ENCODE results near the gene CACNA1I. TPM values are rescaled to one million over a fixed set of nuclear protein-coding genes. Genes with fewer than 3 reads are reported as not detected.

The CACNA1I gene
- total and polyA plus RNA-seq, 4 donors = 0.16 to 0.33 TPM; not detected in 2

DNA sequence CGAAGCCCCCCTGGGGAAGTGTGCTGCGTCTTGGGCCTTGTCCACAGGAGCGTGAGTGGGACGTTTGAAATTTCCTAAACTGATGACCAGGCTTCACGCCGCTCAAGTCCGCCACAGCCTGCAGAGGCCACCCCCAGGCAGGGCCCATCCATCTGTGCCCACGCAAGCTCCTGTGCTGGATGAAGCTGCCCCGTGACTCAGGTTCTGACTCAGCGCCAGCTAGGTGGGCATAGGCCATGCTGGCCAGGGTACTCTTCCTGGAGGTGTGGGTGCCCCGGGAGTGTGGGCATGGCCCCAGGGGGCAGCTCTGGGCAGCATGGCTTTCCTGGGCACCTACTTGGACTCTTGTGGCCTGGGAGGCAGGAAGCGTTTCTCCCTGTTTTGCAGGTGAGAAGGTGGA, 134.8 kb downstream of the CACNA1I start:
- Histone ChIP-seq H3K9me3 (ENCODE audit: control insufficient read depth, low read length) (no peaks in the 10 kb centered on the region), H3K36me3 (ENCODE audit: control insufficient read depth in 1 of 2, insufficient read depth in 2 of 2, low read length in 1 of 2) (no peaks in the 10 kb centered on the region), H3K27me3 (ENCODE audit: control insufficient read depth in 1 of 2, insufficient read depth in 2 of 2, low read length in 1 of 2) (no peaks in the 10 kb centered on the region), H3K27ac (ENCODE audit: low read depth in 1 of 2, low read length in 2 of 2) (no peak overlapping the region), H3K4me3 (ENCODE audit: low read length in 2 of 2) (no peak overlapping the region), H3K4me1 (ENCODE audit: control insufficient read depth in 1 of 2, insufficient read depth in 2 of 2, low read length in 2 of 2) (no peaks in the 10 kb centered on the region)
- DNase-seq (no peak), ATAC-seq (ENCODE audit: low FRiP score) (no peak)
- intact Hi-C loops (cut with DNase I) = no loop called here
- WGBS, 2 donors = 92% methylated on average over 12 of the region's 12 CpGs

- intact Hi-C loops (cut with DNase I) = no loop called here
- Histone ChIP-seq H3K4me1 (ENCODE audit: control insufficient read depth in 1 of 2, insufficient read depth in 2 of 2, low read length in 2 of 2) (no peaks in the 10 kb centered on the region), H3K36me3 (ENCODE audit: control insufficient read depth in 1 of 2, insufficient read depth in 2 of 2, low read length in 1 of 2) (no peaks in the 10 kb centered on the region), H3K4me3 (ENCODE audit: low read length in 2 of 2) (no peak overlapping the region), H3K27ac (ENCODE audit: low read depth in 1 of 2, low read length in 2 of 2) (no peak overlapping the region), H3K9me3 (ENCODE audit: control insufficient read depth, low read length) (no peaks in the 10 kb centered on the region), H3K27me3 (ENCODE audit: control insufficient read depth in 1 of 2, insufficient read depth in 2 of 2, low read length in 1 of 2) (no peaks in the 10 kb centered on the region)
- no peak for ATAC-seq (ENCODE audit: low FRiP score)
- 64 to 65% methylated on average over 27 of the region's 27 CpGs for WGBS, 2 donors
- DNase-seq = no peak
Observed at GRCh38 chr22:39706376-39707140, 136.0 kb downstream of the CACNA1I start.

DNA sequence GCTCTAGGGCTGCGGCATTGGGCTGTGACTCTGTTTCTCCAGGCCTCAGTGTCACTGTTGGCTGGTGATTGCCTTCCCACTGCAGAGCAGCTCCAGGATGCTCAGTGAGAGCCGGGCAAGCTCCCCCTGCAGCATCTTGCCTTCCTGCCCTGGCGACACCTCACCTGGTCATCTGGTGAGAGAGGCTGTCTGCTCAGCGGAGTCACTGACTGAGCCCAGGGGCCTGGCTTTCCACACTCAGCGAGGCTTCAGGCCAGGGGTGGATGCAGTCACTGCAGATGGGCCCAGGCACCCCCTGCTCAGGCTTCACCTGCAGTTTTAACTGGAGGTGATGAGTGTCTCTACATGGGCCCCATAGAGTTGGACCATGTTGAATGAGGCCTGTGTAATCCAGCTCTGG, 136.8 kb downstream of the CACNA1I start:
- Histone ChIP-seq H3K4me3 (ENCODE audit: low read length in 2 of 2) (no peak overlapping the region), H3K36me3 (ENCODE audit: control insufficient read depth in 1 of 2, insufficient read depth in 2 of 2, low read length in 1 of 2) (no peaks in the 10 kb centered on the region), H3K9me3 (ENCODE audit: control insufficient read depth, low read length) (no peaks in the 10 kb centered on the region), H3K4me1 (ENCODE audit: control insufficient read depth in 1 of 2, insufficient read depth in 2 of 2, low read length in 2 of 2) (no peaks in the 10 kb centered on the region), H3K27me3 (ENCODE audit: control insufficient read depth in 1 of 2, insufficient read depth in 2 of 2, low read length in 1 of 2) (no peaks in the 10 kb centered on the region), H3K27ac (ENCODE audit: low read depth in 1 of 2, low read length in 2 of 2) (no peak overlapping the region)
- 90 to 92% methylated on average over 5 of the region's 5 CpGs for WGBS, 2 donors
- DNase-seq (no peak), ATAC-seq (ENCODE audit: low FRiP score) (no peak)
- intact Hi-C loops (cut with DNase I) = no loop called here

DNA sequence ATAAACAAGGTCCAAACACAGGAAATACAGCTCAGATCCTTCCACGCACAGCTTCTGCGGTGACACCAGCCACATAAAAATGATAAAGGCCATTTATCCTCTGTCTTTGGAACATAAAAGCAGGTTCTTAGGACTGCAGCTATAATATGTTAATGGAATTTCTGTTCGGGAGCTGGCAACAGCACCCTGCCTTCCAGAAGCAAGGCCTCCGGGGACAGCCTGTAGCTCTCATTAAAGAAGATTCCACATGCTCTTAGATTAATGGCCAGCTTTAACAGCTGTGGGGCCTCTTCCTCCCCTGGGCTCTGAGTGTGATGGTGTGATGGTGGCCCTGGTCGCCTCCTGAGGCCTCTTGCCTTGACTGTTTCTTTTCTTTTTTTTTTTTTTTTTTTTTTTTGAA, 137.3 kb downstream of the CACNA1I start:
- intact Hi-C loops (cut with DNase I) = no loop called here
- WGBS, 2 donors = 71 to 77% methylated on average over 5 of the region's 5 CpGs
- H3K4me3 ChIP-seq (ENCODE audit: low read length in 2 of 2) = no peak overlapping the region
- H3K4me1 ChIP-seq (ENCODE audit: control insufficient read depth in 1 of 2, insufficient read depth in 2 of 2, low read length in 2 of 2) = no peaks in the 10 kb centered on the region
- DNase-seq (no peak), ATAC-seq (ENCODE audit: low FRiP score) (no peak)
- H3K9me3 ChIP-seq (ENCODE audit: control insufficient read depth, low read length) = no peaks in the 10 kb centered on the region
- no peaks in the 10 kb centered on the region for H3K27me3 ChIP-seq (ENCODE audit: control insufficient read depth in 1 of 2, insufficient read depth in 2 of 2, low read length in 1 of 2)
- H3K36me3 ChIP-seq (ENCODE audit: control insufficient read depth in 1 of 2, insufficient read depth in 2 of 2, low read length in 1 of 2) = no peaks in the 10 kb centered on the region
- no peak overlapping the region for H3K27ac ChIP-seq (ENCODE audit: low read depth in 1 of 2, low read length in 2 of 2)

DNA sequence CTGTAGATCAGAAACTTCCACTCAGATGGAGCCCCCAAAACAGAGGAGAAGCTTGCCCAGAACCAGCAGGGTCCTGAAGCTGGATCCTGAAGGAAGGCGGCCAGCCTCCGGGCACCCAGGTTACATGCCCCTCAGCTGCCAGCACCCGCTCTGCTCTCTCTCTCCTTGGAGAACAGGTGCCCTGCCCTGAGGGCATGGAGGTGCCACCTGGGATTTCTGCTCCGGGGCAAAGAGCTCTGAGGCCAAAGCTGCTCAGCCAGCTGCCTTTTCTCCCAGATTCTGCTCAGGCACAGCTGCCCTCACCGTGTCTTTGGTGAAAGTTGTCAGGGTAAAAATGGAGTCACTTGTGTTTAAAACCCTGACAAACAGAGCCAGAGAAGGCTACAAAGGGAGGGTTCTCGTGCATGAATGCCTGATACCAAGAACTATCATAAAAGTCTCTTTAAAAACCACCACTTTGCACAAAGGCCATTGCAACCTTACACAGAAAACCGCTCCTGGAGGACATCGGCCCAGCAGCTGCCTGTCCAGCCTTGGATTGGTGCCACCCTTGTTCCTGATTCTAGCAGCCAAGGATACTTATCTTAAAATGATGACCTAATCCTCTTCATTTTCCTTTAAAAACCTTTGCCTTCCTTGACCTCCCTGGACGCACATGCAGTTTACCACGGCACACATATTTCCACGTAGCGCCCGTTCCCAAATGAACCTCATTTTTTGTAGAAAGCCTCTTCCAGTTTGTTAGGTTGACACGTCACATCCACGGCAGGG, 140.0 kb downstream of the CACNA1I start:
- H3K27me3 ChIP-seq (ENCODE audit: control insufficient read depth in 1 of 2, insufficient read depth in 2 of 2, low read length in 1 of 2) = no peaks in the 10 kb centered on the region
- 63 to 67% methylated on average over 15 of the region's 15 CpGs for WGBS, 2 donors
- H3K4me3 ChIP-seq (ENCODE audit: low read length in 2 of 2) = no peak overlapping the region
- no peak for DNase-seq
- H3K27ac ChIP-seq (ENCODE audit: low read depth in 1 of 2, low read length in 2 of 2) = no peak overlapping the region
- no peaks in the 10 kb centered on the region for H3K36me3 ChIP-seq (ENCODE audit: control insufficient read depth in 1 of 2, insufficient read depth in 2 of 2, low read length in 1 of 2)
- ATAC-seq (ENCODE audit: low FRiP score) = no peak
- H3K9me3 ChIP-seq (ENCODE audit: control insufficient read depth, low read length) = no peaks in the 10 kb centered on the region
- intact Hi-C loops (cut with DNase I) = no loop called here
- no peaks in the 10 kb centered on the region for H3K4me1 ChIP-seq (ENCODE audit: control insufficient read depth in 1 of 2, insufficient read depth in 2 of 2, low read length in 2 of 2)

- Histone ChIP-seq H3K4me1 (ENCODE audit: control insufficient read depth in 1 of 2, insufficient read depth in 2 of 2, low read length in 2 of 2) (no peaks in the 10 kb centered on the region), H3K36me3 (ENCODE audit: control insufficient read depth in 1 of 2, insufficient read depth in 2 of 2, low read length in 1 of 2) (no peaks in the 10 kb centered on the region), H3K27ac (ENCODE audit: low read depth in 1 of 2, low read length in 2 of 2) (no peak overlapping the region), H3K9me3 (ENCODE audit: control insufficient read depth, low read length) (no peaks in the 10 kb centered on the region), H3K4me3 (ENCODE audit: low read length in 2 of 2) (no peak overlapping the region), H3K27me3 (ENCODE audit: control insufficient read depth in 1 of 2, insufficient read depth in 2 of 2, low read length in 1 of 2) (no peaks in the 10 kb centered on the region)
- intact Hi-C loops (cut with DNase I) = no loop called here
- ATAC-seq (ENCODE audit: low FRiP score) = no peak
- WGBS, 2 donors = 83 to 86% methylated on average over 1 of the region's 1 CpG
- DNase-seq = no peak
Observed at GRCh38 chr22:39712081-39712480, 141.5 kb downstream of the CACNA1I start.

- DNase-seq = peak in 1 of 2 donors; percentile 46
- 57 to 59% methylated on average over 18 of the region's 18 CpGs for WGBS, 2 donors
- intact Hi-C loops (cut with DNase I) = no loop called here
- no peak overlapping the region for H3K27ac ChIP-seq (ENCODE audit: low read depth in 1 of 2, low read length in 2 of 2)
- no peak overlapping the region for H3K4me3 ChIP-seq (ENCODE audit: low read length in 2 of 2)
- ATAC-seq (ENCODE audit: low FRiP score) = no peak
- no peaks in the 10 kb centered on the region for H3K27me3 ChIP-seq (ENCODE audit: control insufficient read depth in 1 of 2, insufficient read depth in 2 of 2, low read length in 1 of 2)
- H3K4me1 ChIP-seq (ENCODE audit: control insufficient read depth in 1 of 2, insufficient read depth in 2 of 2, low read length in 2 of 2) = no peaks in the 10 kb centered on the region
- no peaks in the 10 kb centered on the region for H3K36me3 ChIP-seq (ENCODE audit: control insufficient read depth in 1 of 2, insufficient read depth in 2 of 2, low read length in 1 of 2)
- H3K9me3 ChIP-seq (ENCODE audit: control insufficient read depth, low read length) = no peaks in the 10 kb centered on the region
Observed at GRCh38 chr22:39712751-39713525, 142.4 kb downstream of the CACNA1I start.

- H3K4me3 ChIP-seq (ENCODE audit: low read length in 2 of 2) = no peak overlapping the region
- peak in 1 of 2 donors; percentile 35 for DNase-seq
- H3K4me1 ChIP-seq (ENCODE audit: control insufficient read depth in 1 of 2, insufficient read depth in 2 of 2, low read length in 2 of 2) = no peaks in the 10 kb centered on the region
- no peak for ATAC-seq (ENCODE audit: low FRiP score)
- intact Hi-C loops (cut with DNase I) = no loop called here
- 58 to 65% methylated on average over 10 of the region's 10 CpGs for WGBS, 2 donors
- H3K27me3 ChIP-seq (ENCODE audit: control insufficient read depth in 1 of 2, insufficient read depth in 2 of 2, low read length in 1 of 2) = no peaks in the 10 kb centered on the region
- H3K9me3 ChIP-seq (ENCODE audit: control insufficient read depth, low read length) = no peaks in the 10 kb centered on the region
- no peaks in the 10 kb centered on the region for H3K36me3 ChIP-seq (ENCODE audit: control insufficient read depth in 1 of 2, insufficient read depth in 2 of 2, low read length in 1 of 2)
- no peak overlapping the region for H3K27ac ChIP-seq (ENCODE audit: low read depth in 1 of 2, low read length in 2 of 2)
Observed at GRCh38 chr22:39713799-39714290, 143.3 kb downstream of the CACNA1I start.
